GM21825 (cell line): Measurements from ENCODE around the gene PGAM2.

Source experiments
- ATAC-seq: cut with Tn5 transposase; IDR thresholded peaks from one replicate; pipeline ENCODE4 v1.9.1; 2021; ENCODE audit warnings: mild to moderate bottlenecking, moderate library complexity; ENCODE audit not compliant: unreplicated experiment

PGAM2 gene

GRCh38 chr7:44103923-44104859 is 38.8 kb upstream of the PGAM2 start, which contains the start of gene AEBP1:
Gene AEBP1, plus strand, starts transcription at chr7:44104345. Its CDS starts 321 bp downstream, at chr7:44104666.
- no peak for ATAC-seq

- no peak for ATAC-seq
Measured at GRCh38 chr7:44103566-44103922, 38.2 kb upstream of the PGAM2 start.

- ATAC-seq: no peak
Measured at GRCh38 chr7:44102846-44103565, 37.6 kb upstream of the PGAM2 start.

- ATAC-seq: no peak
Measured at GRCh38 chr7:44101966-44102845, 36.8 kb upstream of the PGAM2 start.

- no peak for ATAC-seq
Measured at GRCh38 chr7:44101303-44101965, 36.1 kb upstream of the PGAM2 start.

GRCh38 chr7:44100458-44101302 is 35.3 kb upstream of the PGAM2 start:
- ATAC-seq: no peak

GRCh38 chr7:44099669-44100068 is 34.3 kb upstream of the PGAM2 start:
- no peak for ATAC-seq

GRCh38 chr7:44098092-44099068 is 33.0 kb upstream of the PGAM2 start:
- no peak for ATAC-seq

- no peak for ATAC-seq
Measured at GRCh38 chr7:44097064-44097932, 31.9 kb upstream of the PGAM2 start.

- no peak for ATAC-seq
Measured at GRCh38 chr7:44096326-44096881, 31.0 kb upstream of the PGAM2 start.

- no peak for ATAC-seq
Measured at GRCh38 chr7:44095781-44096180, 30.4 kb upstream of the PGAM2 start.

GRCh38 chr7:44094883-44095592 is 29.7 kb upstream of the PGAM2 start:
- no peak for ATAC-seq

GRCh38 chr7:44094365-44094764 is 29.0 kb upstream of the PGAM2 start:
- ATAC-seq: no peak

- ATAC-seq: no peak
Measured at GRCh38 chr7:44093102-44093641, 27.8 kb upstream of the PGAM2 start.

GRCh38 chr7:44087911-44088838 is 22.8 kb upstream of the PGAM2 start:
- no peak for ATAC-seq
